DMS 273 treated with DMSO at 0.1 percent for 48 hours (cell line): Measurements from ENCODE around the gene BFSP1.

Source experiments
- DNase-seq: peaks from one replicate; lab custom pipeline; 2025; lab: John Stamatoyannopoulos, UW

BFSP1 gene

GRCh38 chr20:17497821-17498580 is 33.2 kb downstream of the BFSP1 start:
- no peak for DNase-seq

GRCh38 chr20:17495826-17496225 is 35.4 kb downstream of the BFSP1 start:
- DNase-seq: no peak

GRCh38 chr20:17494201-17494600 is 37.0 kb downstream of the BFSP1 start:
- DNase-seq: no peak

- no peak for DNase-seq
Measured at GRCh38 chr20:17493173-17493572, 38.0 kb downstream of the BFSP1 start.

- no peak for DNase-seq
Measured at GRCh38 chr20:17491488-17491887, 39.7 kb downstream of the BFSP1 start.

- DNase-seq: no peak
Measured at GRCh38 chr20:17491041-17491440, 40.1 kb downstream of the BFSP1 start.

GRCh38 chr20:17490501-17490900 is 40.7 kb downstream of the BFSP1 start:
- no peak for DNase-seq

GRCh38 chr20:17488916-17489600 is 42.1 kb downstream of the BFSP1 start:
- DNase-seq: no peak

GRCh38 chr20:17485017-17485416 is 46.2 kb downstream of the BFSP1 start:
- DNase-seq: no peak

GRCh38 chr20:17482536-17482935 is 48.6 kb downstream of the BFSP1 start:
- no peak for DNase-seq

- DNase-seq: no peak
Measured at GRCh38 chr20:17481661-17482060, 49.5 kb downstream of the BFSP1 start.

GRCh38 chr20:17480696-17481095 is 50.5 kb downstream of the BFSP1 start:
- DNase-seq: no peak

- DNase-seq: no peak
Measured at GRCh38 chr20:17479063-17479657, 52.0 kb downstream of the BFSP1 start.

GRCh38 chr20:17473659-17474058 is 57.5 kb downstream of the BFSP1 start:
- no peak for DNase-seq

- DNase-seq: no peak
Measured at GRCh38 chr20:17471606-17472187, 59.5 kb downstream of the BFSP1 start.

GRCh38 chr20:17470973-17471372 is 60.2 kb downstream of the BFSP1 start:
- DNase-seq: no peak

GRCh38 chr20:17470521-17470920 is 60.7 kb downstream of the BFSP1 start:
- DNase-seq: no peak

- DNase-seq: no peak
Measured at GRCh38 chr20:17469246-17470030, 61.7 kb downstream of the BFSP1 start.

GRCh38 chr20:17468073-17468840 is 62.9 kb downstream of the BFSP1 start:
- no peak for DNase-seq

- no peak for DNase-seq
Measured at GRCh38 chr20:17467120-17467655, 64.0 kb downstream of the BFSP1 start.

- DNase-seq: no peak
Measured at GRCh38 chr20:17466641-17467040, 64.5 kb downstream of the BFSP1 start.
